ENCODE data around the gene SET.
"Not testable (repeated sequence)": the region's sequence is repeated elsewhere in the genome, so short reads cannot be mapped to it uniquely, and the experiment has no call there.

Gene SET

DNA sequence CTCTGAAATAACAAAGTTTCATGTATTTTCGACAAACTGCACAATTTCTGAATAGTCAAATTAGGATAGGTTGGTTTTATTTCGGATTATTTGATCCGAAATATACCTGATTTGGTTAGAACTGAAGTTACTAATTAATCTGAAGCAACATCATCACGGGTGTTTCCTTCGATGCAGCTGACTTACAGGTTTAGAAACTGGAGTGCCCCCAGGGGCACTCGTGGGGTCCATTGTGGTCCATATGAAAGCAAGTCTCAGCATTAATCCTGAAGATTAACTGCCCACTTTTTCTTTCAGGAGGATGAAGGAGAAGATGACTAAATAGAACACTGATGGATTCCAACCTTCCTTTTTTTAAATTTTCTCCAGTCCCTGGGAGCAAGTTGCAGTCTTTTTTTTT lies 5.3 kb downstream of the SET start:
- no peak for TF ChIP-seq EZH2phosphoT487 (IDR thresholded peaks at IDR 0.05; ENCODE audit: low read depth)
- TF ChIP-seq, protein P1, sequence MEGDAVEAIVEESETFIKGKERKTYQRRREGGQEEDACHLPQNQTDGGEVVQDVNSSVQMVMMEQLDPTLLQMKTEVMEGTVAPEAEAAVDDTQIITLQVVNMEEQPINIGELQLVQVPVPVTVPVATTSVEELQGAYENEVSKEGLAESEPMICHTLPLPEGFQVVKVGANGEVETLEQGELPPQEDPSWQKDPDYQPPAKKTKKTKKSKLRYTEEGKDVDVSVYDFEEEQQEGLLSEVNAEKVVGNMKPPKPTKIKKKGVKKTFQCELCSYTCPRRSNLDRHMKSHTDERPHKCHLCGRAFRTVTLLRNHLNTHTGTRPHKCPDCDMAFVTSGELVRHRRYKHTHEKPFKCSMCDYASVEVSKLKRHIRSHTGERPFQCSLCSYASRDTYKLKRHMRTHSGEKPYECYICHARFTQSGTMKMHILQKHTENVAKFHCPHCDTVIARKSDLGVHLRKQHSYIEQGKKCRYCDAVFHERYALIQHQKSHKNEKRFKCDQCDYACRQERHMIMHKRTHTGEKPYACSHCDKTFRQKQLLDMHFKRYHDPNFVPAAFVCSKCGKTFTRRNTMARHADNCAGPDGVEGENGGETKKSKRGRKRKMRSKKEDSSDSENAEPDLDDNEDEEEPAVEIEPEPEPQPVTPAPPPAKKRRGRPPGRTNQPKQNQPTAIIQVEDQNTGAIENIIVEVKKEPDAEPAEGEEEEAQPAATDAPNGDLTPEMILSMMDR (IDR thresholded peaks at IDR 0.05; ENCODE audit: low read depth, low read length): no peak
- H3K4me3 ChIP-seq (ENCODE audit: low read length): peak overlapping the region; percentile 92
- H3K27ac ChIP-seq (ENCODE audit: low read length): peak overlapping the region; percentile 92
- H3K9ac ChIP-seq (ENCODE audit: low read length): peak overlapping the region; percentile 51
- no peak overlapping the region for H2AFZ ChIP-seq (ENCODE audit: low read depth, low read length)
- H3K79me2 ChIP-seq (ENCODE audit: low read length): peaks cover 71% of the 10 kb centered on the region
- H4K20me1 ChIP-seq (ENCODE audit: insufficient read depth, low read length): peaks cover 35% of the 10 kb centered on the region
- H3K9me3 ChIP-seq (ENCODE audit: insufficient read depth, low read length): no peaks in the 10 kb centered on the region
- H3K27me3 ChIP-seq (ENCODE audit: low read depth, low read length): no peaks in the 10 kb centered on the region
- peaks cover 68% of the 10 kb centered on the region for H3K36me3 ChIP-seq (replicated peaks; ENCODE audit: low read depth, low read length)
- peak overlapping the region; percentile 74 for H3K4me2 ChIP-seq (ENCODE audit: low read length)
- peaks cover 38% of the 10 kb centered on the region for H3K4me1 ChIP-seq (ENCODE audit: low read length)

DNA sequence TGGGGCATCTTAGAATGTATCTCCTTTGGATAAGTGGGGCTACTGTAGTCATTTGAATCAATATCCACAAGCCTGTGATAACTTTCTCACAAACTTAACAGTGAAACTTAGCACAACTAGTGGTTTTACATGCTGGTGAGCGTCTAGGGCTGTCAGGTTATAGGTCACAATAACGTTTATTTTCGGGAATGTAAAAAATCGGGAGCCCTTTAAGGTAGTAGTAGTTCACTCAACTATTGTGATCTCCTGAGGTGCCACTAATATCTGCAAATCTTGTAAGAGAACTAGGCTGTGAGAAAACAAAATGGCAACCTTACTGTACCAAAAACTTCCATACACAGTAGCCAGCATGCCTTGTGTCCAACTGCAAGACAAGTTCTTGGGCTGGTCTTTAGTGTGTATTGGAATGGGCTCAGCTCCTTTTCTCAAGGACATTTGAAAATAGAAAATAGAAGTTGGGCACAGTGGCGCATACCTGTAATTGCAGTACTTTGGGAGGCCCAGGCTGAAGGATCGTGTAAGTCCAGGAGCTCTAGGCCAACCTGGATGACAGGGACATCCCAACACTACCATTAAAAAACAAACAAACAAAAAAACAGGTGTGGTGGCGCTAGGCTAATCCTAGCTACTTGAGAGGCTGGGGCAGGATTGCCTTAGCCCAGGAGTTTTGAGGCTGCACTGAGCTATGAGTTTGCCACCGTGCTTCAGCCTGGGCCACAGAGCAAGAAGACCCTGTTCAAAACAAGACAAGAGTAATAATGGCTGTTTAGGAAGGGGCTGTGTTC lies 8.1 kb downstream of the SET start:
- Histone ChIP-seq H3K4me2 (ENCODE audit: low read length) (no peak overlapping the region), H4K20me1 (ENCODE audit: insufficient read depth, low read length) (peaks cover 17% of the 10 kb centered on the region; the same call in 1 of the 2 replicates), H3K9me3 (ENCODE audit: insufficient read depth, low read length) (no peaks in the 10 kb centered on the region), H3K9ac (ENCODE audit: low read length) (no peak overlapping the region), H3K36me3 (replicated peaks; ENCODE audit: low read depth, low read length) (peaks cover 46% of the 10 kb centered on the region), H3K27me3 (ENCODE audit: low read depth, low read length) (no peaks in the 10 kb centered on the region), H2AFZ (ENCODE audit: low read depth, low read length) (no peak overlapping the region), H3K79me2 (ENCODE audit: low read length) (peaks cover 48% of the 10 kb centered on the region), H3K27ac (ENCODE audit: low read length) (peak overlapping the region; percentile 92), H3K4me1 (ENCODE audit: low read length) (peaks cover 39% of the 10 kb centered on the region), H3K4me3 (ENCODE audit: low read length) (no peak overlapping the region)
- TF ChIP-seq EZH2phosphoT487 (IDR thresholded peaks at IDR 0.05; ENCODE audit: low read depth): no peak
- TF ChIP-seq, protein P1 (IDR thresholded peaks at IDR 0.05; ENCODE audit: low read depth, low read length): no peak

DNA sequence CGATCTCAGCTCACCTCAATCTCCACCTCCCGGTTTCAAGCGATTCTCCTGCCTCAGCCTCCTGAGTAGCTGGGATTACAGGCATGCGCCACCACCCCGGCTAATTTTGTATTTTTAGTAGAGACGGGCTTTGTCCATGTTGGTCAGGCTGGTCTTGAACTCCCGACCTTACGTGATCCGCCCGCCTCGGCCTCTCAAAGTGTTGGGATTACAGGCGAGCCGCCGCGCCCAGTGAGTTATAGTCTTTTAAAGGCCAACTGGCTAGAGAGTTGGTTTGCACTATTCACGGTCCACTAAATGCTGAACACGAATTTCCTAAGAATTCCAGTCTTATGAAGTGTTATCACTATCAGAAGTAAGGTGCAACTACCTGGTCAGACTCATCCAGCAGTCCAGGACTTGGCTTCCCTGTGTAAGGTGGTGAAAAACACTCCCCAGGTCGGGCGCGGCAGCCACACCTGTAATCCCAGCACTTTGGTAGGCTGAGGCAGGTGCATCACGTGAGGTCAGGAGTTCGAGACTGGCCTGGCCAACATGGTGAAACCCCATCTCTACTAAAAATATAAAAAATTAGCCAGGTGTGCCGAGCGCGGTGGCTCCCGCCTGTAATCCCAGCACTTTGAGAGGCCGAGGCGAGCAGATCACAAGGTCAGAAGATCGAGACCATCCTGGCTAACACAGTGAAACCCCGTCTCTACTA lies 10.2 kb downstream of the SET start:
- H4K20me1 ChIP-seq (ENCODE audit: insufficient read depth, low read length): peaks cover 17% of the 10 kb centered on the region; the same call in 1 of the 2 replicates
- not testable (repeated sequence) for H3K27ac ChIP-seq (ENCODE audit: low read length); H3K27me3 ChIP-seq (ENCODE audit: low read depth, low read length); H3K9ac ChIP-seq (ENCODE audit: low read length); H3K9me3 ChIP-seq (ENCODE audit: insufficient read depth, low read length); H3K4me2 ChIP-seq (ENCODE audit: low read length); H2AFZ ChIP-seq (ENCODE audit: low read depth, low read length); H3K4me3 ChIP-seq (ENCODE audit: low read length)
- peaks cover 45% of the 10 kb centered on the region for H3K79me2 ChIP-seq (ENCODE audit: low read length)
- H3K4me1 ChIP-seq (ENCODE audit: low read length): peaks cover 24% of the 10 kb centered on the region
- peaks cover 29% of the 10 kb centered on the region for H3K36me3 ChIP-seq (replicated peaks; ENCODE audit: low read depth, low read length)

DNA sequence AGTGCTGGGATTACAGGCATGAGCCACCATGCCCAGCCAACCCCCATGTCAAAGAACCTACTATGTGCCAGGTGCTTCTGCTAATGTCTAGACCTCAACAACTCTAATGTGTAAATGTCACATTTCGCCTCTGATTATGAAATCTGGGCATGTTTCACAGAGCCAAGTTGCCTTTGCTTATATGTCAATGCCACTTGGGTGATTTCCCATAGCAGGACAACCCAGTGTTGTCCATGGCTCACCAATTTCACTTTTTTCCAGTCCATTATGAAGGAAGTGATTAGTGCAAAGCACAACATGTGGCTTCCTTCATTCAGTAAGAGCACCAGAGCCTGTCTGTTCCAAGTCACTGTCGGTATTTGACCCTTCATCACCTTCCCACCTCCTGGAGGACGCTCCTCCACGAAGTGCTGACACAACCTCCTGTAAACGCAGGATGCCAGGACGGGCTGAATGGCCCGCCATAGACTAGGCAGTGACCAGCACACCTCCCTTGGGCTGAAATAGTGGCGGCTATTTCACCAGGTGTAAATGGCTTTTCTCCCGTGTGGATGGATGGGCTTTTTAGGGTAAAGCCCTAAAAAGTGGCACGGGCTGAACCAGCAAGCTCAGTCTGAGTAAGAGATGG lies 12.3 kb downstream of the SET start:
- Histone ChIP-seq H3K4me3 (ENCODE audit: low read length) (no peak overlapping the region), H3K36me3 (replicated peaks; ENCODE audit: low read depth, low read length) (peaks cover 20% of the 10 kb centered on the region), H3K4me1 (ENCODE audit: low read length) (peaks cover 11% of the 10 kb centered on the region; the same call in 1 of the 2 replicates), H3K27me3 (ENCODE audit: low read depth, low read length) (no peaks in the 10 kb centered on the region), H3K27ac (ENCODE audit: low read length) (no peak overlapping the region), H3K79me2 (ENCODE audit: low read length) (peaks cover 33% of the 10 kb centered on the region), H3K9me3 (ENCODE audit: insufficient read depth, low read length) (no peaks in the 10 kb centered on the region), H4K20me1 (ENCODE audit: insufficient read depth, low read length) (peaks cover 7% of the 10 kb centered on the region; the same call in 1 of the 2 replicates), H3K4me2 (ENCODE audit: low read length) (no peak overlapping the region), H3K9ac (ENCODE audit: low read length) (no peak overlapping the region), H2AFZ (ENCODE audit: low read depth, low read length) (no peak overlapping the region)
- TF ChIP-seq EZH2phosphoT487 (IDR thresholded peaks at IDR 0.05; ENCODE audit: low read depth): no peak
- TF ChIP-seq, protein P1 (IDR thresholded peaks at IDR 0.05; ENCODE audit: low read depth, low read length): no peak

All from OCI-LY3 (cell line).